ENCODE measurements around the gene NHLRC4. TPM values are rescaled to one million over a fixed set of nuclear protein-coding genes. Genes with fewer than 3 reads are reported as not detected.

NHLRC4 gene
- total RNA-seq, 1 experiment from 2014 or later = 1.2 TPM

DNA sequence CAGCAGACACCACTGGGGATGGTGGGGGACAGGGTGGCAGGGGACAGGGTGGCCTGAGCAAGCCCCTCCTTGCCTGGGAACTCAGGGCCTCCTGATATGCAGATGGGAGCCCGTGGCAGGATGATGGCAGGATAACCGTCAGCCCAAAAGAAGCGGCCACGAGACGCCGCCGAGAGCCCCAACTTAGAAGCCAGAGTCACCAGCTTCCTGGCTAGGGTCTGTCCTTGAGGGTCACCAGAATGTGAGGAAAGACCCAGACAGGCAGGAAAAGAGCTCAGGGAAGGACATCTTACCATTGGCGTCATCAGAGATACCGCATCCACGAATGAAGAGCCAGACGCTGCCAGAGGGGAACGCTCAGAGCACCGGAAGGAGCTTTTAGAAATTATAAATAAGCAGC lies 42.5 kb downstream of the NHLRC4 start:
- no peak for DNase-seq (ENCODE audit: low read depth)
- in situ Hi-C loops (cut with HindIII; ENCODE audit: low pct_unique_long_range_greater_than_20kb, low sequenced_read_pairs) = no loop called here

GRCh38 chr16:609984-610383 lies 43.2 kb downstream of the NHLRC4 start:
- no peak for DNase-seq (ENCODE audit: low read depth)
- in situ Hi-C loops (cut with HindIII; ENCODE audit: low pct_unique_long_range_greater_than_20kb, low sequenced_read_pairs) = no loop called here

GRCh38 chr16:610513-611381 lies 43.9 kb downstream of the NHLRC4 start:
- no peak for DNase-seq (ENCODE audit: low read depth)
- in situ Hi-C loops (cut with HindIII; ENCODE audit: low pct_unique_long_range_greater_than_20kb, low sequenced_read_pairs) = no loop called here

GRCh38 chr16:615122-615521 lies 48.3 kb downstream of the NHLRC4 start:
- DNase-seq (ENCODE audit: low read depth) = no peak
- in situ Hi-C loops (cut with HindIII; ENCODE audit: low pct_unique_long_range_greater_than_20kb, low sequenced_read_pairs) = no loop called here

- in situ Hi-C loops (cut with HindIII; ENCODE audit: low pct_unique_long_range_greater_than_20kb, low sequenced_read_pairs) = no loop called here
- no peak for DNase-seq (ENCODE audit: low read depth)
Measured at GRCh38 chr16:616733-617586, 50.2 kb downstream of the NHLRC4 start.

GRCh38 chr16:617855-618254 lies 51.0 kb downstream of the NHLRC4 start:
- in situ Hi-C loops (cut with HindIII; ENCODE audit: low pct_unique_long_range_greater_than_20kb, low sequenced_read_pairs) = no loop called here
- DNase-seq (ENCODE audit: low read depth) = no peak

Other genes starting within 250 kb of the NHLRC4 start
- gene AXIN1, start 214.3 kb upstream of the NHLRC4 start, total RNA-seq (2014; rRNA removed; shearing (Covaris generic); ENCODE audit: low replicate concordance) = 82.2 and 84.5 TPM in 2 replicates
- 320 and 357 TPM in 2 replicates for gene MRPL28, start 196.5 kb upstream of the NHLRC4 start, total RNA-seq (2014; rRNA removed; shearing (Covaris generic); ENCODE audit: low replicate concordance)
- gene PGAP6, start 185.0 kb upstream of the NHLRC4 start, total RNA-seq (2014; rRNA removed; shearing (Covaris generic); ENCODE audit: low replicate concordance) = 100.0 and 111 TPM in 2 replicates
- gene NME4, start 169.8 kb upstream of the NHLRC4 start, total RNA-seq (2014; rRNA removed; shearing (Covaris generic); ENCODE audit: low replicate concordance) = 42.0 and 59.6 TPM in 2 replicates
- 9.8 and 33.7 TPM in 2 replicates for gene DECR2, start 165.1 kb upstream of the NHLRC4 start, total RNA-seq (2014; rRNA removed; shearing (Covaris generic); ENCODE audit: low replicate concordance)
- 37.5 and 77.1 TPM in 2 replicates for gene RAB11FIP3, start 141.4 kb upstream of the NHLRC4 start, total RNA-seq (2014; rRNA removed; shearing (Covaris generic); ENCODE audit: low replicate concordance)
- gene CAPN15, start 39.3 kb upstream of the NHLRC4 start, total RNA-seq (2014; rRNA removed; shearing (Covaris generic); ENCODE audit: low replicate concordance) = 60.1 and 70.1 TPM in 2 replicates
- gene PRR35, start 6.6 kb upstream of the NHLRC4 start, total RNA-seq (2014; rRNA removed; shearing (Covaris generic); ENCODE audit: low replicate concordance) = not detected in 2 replicates
- gene PIGQ, start 3.0 kb downstream of the NHLRC4 start, total RNA-seq (2014; rRNA removed; shearing (Covaris generic); ENCODE audit: low replicate concordance) = 53.4 and 65.5 TPM in 2 replicates
- 22.4 and 33.2 TPM in 2 replicates for gene RAB40C, start 23.1 kb downstream of the NHLRC4 start, total RNA-seq (2014; rRNA removed; shearing (Covaris generic); ENCODE audit: low replicate concordance)
- 0.07 TPM in 1 of 2 replicates, not detected in the other for gene WFIKKN1, start 64.0 kb downstream of the NHLRC4 start, total RNA-seq (2014; rRNA removed; shearing (Covaris generic); ENCODE audit: low replicate concordance)
- 433 and 438 TPM in 2 replicates for gene METTL26, start 69.3 kb downstream of the NHLRC4 start, total RNA-seq (2014; rRNA removed; shearing (Covaris generic); ENCODE audit: low replicate concordance)
- gene MCRIP2, start 74.8 kb downstream of the NHLRC4 start, total RNA-seq (2014; rRNA removed; shearing (Covaris generic); ENCODE audit: low replicate concordance) = 93.0 and 94.1 TPM in 2 replicates
- gene WDR90, start 82.4 kb downstream of the NHLRC4 start, total RNA-seq (2014; rRNA removed; shearing (Covaris generic); ENCODE audit: low replicate concordance) = 12.3 and 52.7 TPM in 2 replicates
- gene RHOT2, start 101.1 kb downstream of the NHLRC4 start, total RNA-seq (2014; rRNA removed; shearing (Covaris generic); ENCODE audit: low replicate concordance) = 91.5 and 99.0 TPM in 2 replicates
- gene RHBDL1, start 108.7 kb downstream of the NHLRC4 start, total RNA-seq (2014; rRNA removed; shearing (Covaris generic); ENCODE audit: low replicate concordance) = 0.12 and 0.68 TPM in 2 replicates
- 453 and 482 TPM in 2 replicates for gene STUB1, start 113.4 kb downstream of the NHLRC4 start, total RNA-seq (2014; rRNA removed; shearing (Covaris generic); ENCODE audit: low replicate concordance)
- gene JMJD8, start 117.3 kb downstream of the NHLRC4 start, total RNA-seq (2014; rRNA removed; shearing (Covaris generic); ENCODE audit: low replicate concordance) = 116 and 147 TPM in 2 replicates
- 24.6 and 30.1 TPM in 2 replicates for gene WDR24, start 123.4 kb downstream of the NHLRC4 start, total RNA-seq (2014; rRNA removed; shearing (Covaris generic); ENCODE audit: low replicate concordance)
- 25.7 and 26.3 TPM in 2 replicates for gene FBXL16, start 138.8 kb downstream of the NHLRC4 start, total RNA-seq (2014; rRNA removed; shearing (Covaris generic); ENCODE audit: low replicate concordance)
- 1,206 and 1,492 TPM in 2 replicates for gene METRN, start 148.1 kb downstream of the NHLRC4 start, total RNA-seq (2014; rRNA removed; shearing (Covaris generic); ENCODE audit: low replicate concordance)
- gene ANTKMT, start 154.1 kb downstream of the NHLRC4 start, total RNA-seq (2014; rRNA removed; shearing (Covaris generic); ENCODE audit: low replicate concordance) = 95.7 and 164 TPM in 2 replicates
- 4.5 and 10.3 TPM in 2 replicates for gene CCDC78, start 159.4 kb downstream of the NHLRC4 start, total RNA-seq (2014; rRNA removed; shearing (Covaris generic); ENCODE audit: low replicate concordance)
- gene HAGHL, start 160.1 kb downstream of the NHLRC4 start, total RNA-seq (2014; rRNA removed; shearing (Covaris generic); ENCODE audit: low replicate concordance) = 48.0 and 73.6 TPM in 2 replicates
- gene CIAO3, start 174.0 kb downstream of the NHLRC4 start, total RNA-seq (2014; rRNA removed; shearing (Covaris generic); ENCODE audit: low replicate concordance) = 52.8 and 75.6 TPM in 2 replicates
- gene MSLN, start 193.7 kb downstream of the NHLRC4 start, total RNA-seq (2014; rRNA removed; shearing (Covaris generic); ENCODE audit: low replicate concordance) = not detected in 2 replicates
- gene RPUSD1, start 221.4 kb downstream of the NHLRC4 start, total RNA-seq (2014; rRNA removed; shearing (Covaris generic); ENCODE audit: low replicate concordance) = 50.0 and 75.0 TPM in 2 replicates
- 52.2 and 56.9 TPM in 2 replicates for gene CHTF18, start 221.6 kb downstream of the NHLRC4 start, total RNA-seq (2014; rRNA removed; shearing (Covaris generic); ENCODE audit: low replicate concordance)
- gene GNG13, start 233.7 kb downstream of the NHLRC4 start, total RNA-seq (2014; rRNA removed; shearing (Covaris generic); ENCODE audit: low replicate concordance) = not detected in 2 replicates

All from Caki2 (cell line).